GM19099 (cell line): ENCODE results near the gene FOXP1.

Experiments used
- POLR2A ChIP-seq: IDR thresholded peaks from 3 replicates; pipeline ENCODE4 v1.6.1; 2011; ENCODE audit warnings: low read depth; ENCODE audit not compliant: insufficient read length; ENCODE audit errors: extremely low read depth

Gene FOXP1

GRCh38 chr3:70982700-70983140 lies 600.8 kb downstream of the FOXP1 start:
- TF ChIP-seq POLR2A, result no peak

- no peak for TF ChIP-seq POLR2A
These were observed 601.2 kb downstream of the FOXP1 start for GRCh38 chr3:70982284-70982683.

- no peak for TF ChIP-seq POLR2A
These were observed 602.2 kb downstream of the FOXP1 start for GRCh38 chr3:70981231-70981880.

GRCh38 chr3:70980646-70981170 lies 602.8 kb downstream of the FOXP1 start:
- no peak for TF ChIP-seq POLR2A

- no peak for TF ChIP-seq POLR2A
These were observed 603.4 kb downstream of the FOXP1 start for GRCh38 chr3:70979983-70980645.

GRCh38 chr3:70977712-70978111 lies 605.8 kb downstream of the FOXP1 start:
- TF ChIP-seq POLR2A, result no peak

GRCh38 chr3:70974747-70975146 lies 608.8 kb downstream of the FOXP1 start:
- TF ChIP-seq POLR2A, result no peak

- no peak for TF ChIP-seq POLR2A
These were observed 610.0 kb downstream of the FOXP1 start for GRCh38 chr3:70973558-70973957.

GRCh38 chr3:70972855-70973254 lies 610.7 kb downstream of the FOXP1 start:
- TF ChIP-seq POLR2A, result no peak

GRCh38 chr3:70970952-70971351 lies 612.6 kb downstream of the FOXP1 start:
- TF ChIP-seq POLR2A, result no peak

- no peak for TF ChIP-seq POLR2A
These were observed 613.4 kb downstream of the FOXP1 start for GRCh38 chr3:70970171-70970570.

- TF ChIP-seq POLR2A, result no peak
These were observed 619.9 kb downstream of the FOXP1 start for GRCh38 chr3:70963431-70964275.

- TF ChIP-seq POLR2A, result no peak
These were observed 623.8 kb downstream of the FOXP1 start for GRCh38 chr3:70959506-70960291.

GRCh38 chr3:70952033-70952747 lies 631.3 kb downstream of the FOXP1 start:
- TF ChIP-seq POLR2A, result no peak

GRCh38 chr3:70951316-70951715 lies 632.2 kb downstream of the FOXP1 start:
- no peak for TF ChIP-seq POLR2A

- no peak for TF ChIP-seq POLR2A
These were observed 635.9 kb downstream of the FOXP1 start for GRCh38 chr3:70947579-70947978.
